ENCODE measurements around the gene PRKG1.

DNA sequence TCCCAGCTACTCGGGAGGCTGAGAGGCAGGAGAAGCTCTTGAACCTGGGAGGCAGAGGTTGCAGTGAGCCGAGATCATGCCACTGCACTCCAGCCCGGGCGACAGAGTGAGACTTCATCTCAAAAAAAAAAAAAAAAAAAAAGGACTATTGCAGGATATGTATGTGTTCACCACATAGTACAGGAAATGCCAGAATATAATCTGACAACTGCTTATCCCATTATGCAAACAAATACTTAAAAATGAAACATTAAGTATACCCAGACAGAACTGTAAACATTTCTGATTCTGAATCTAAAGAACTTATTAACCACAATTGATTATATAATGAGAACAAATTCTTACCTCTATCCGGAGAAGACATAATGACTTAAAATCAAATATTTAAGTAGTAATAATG is 1258.5 kb downstream of the PRKG1 start:
- TF ChIP-seq, protein P1, sequence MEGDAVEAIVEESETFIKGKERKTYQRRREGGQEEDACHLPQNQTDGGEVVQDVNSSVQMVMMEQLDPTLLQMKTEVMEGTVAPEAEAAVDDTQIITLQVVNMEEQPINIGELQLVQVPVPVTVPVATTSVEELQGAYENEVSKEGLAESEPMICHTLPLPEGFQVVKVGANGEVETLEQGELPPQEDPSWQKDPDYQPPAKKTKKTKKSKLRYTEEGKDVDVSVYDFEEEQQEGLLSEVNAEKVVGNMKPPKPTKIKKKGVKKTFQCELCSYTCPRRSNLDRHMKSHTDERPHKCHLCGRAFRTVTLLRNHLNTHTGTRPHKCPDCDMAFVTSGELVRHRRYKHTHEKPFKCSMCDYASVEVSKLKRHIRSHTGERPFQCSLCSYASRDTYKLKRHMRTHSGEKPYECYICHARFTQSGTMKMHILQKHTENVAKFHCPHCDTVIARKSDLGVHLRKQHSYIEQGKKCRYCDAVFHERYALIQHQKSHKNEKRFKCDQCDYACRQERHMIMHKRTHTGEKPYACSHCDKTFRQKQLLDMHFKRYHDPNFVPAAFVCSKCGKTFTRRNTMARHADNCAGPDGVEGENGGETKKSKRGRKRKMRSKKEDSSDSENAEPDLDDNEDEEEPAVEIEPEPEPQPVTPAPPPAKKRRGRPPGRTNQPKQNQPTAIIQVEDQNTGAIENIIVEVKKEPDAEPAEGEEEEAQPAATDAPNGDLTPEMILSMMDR (IDR thresholded peaks at IDR 0.05) = no peak
- no peak for TF ChIP-seq ZFX (IDR thresholded peaks at IDR 0.05; ENCODE audit: borderline replicate concordance)
